ENCODE measurements around the gene CARD10.

CARD10 gene

DNA sequence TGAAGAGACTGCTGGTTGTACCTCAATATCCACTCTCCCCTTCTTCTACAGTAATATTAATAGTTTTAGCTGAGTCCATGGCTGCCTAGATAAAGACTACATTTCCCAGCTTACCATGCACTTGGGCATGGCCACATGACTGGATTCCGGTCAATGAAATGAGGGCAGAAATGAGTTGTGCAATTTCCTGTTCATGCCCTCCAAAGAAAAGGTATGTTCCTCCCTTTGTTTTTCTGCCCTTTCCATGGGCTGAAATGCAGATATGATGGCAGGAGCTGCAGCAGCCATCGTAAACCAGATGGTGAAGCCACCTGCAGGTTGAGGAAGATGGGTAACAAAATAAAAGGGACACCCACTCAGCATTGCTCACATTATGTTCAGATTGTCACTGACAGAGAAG lies 76.7 kb downstream of the CARD10 start:
- Mint-ChIP-seq H3K27me3 (ENCODE audit: low read depth) (peaks cover 52% of the 10 kb centered on the region), H3K4me1 (no peaks in the 10 kb centered on the region), H3K9me3 (peaks cover 16% of the 10 kb centered on the region), H3K4me3 (no peak overlapping the region), H3K27ac (no peak overlapping the region), H3K36me3 (ENCODE audit: low read depth) (no peaks in the 10 kb centered on the region)
- TF ChIP-seq CTCF (IDR thresholded peaks at IDR 0.05; ENCODE audit: unreplicated experiment in 3 of 3), result no peak

- Mint-ChIP-seq H3K27ac (no peak overlapping the region), H3K9me3 (peaks cover 16% of the 10 kb centered on the region), H3K27me3 (ENCODE audit: low read depth) (peaks cover 48% of the 10 kb centered on the region), H3K36me3 (ENCODE audit: low read depth) (no peaks in the 10 kb centered on the region), H3K4me3 (no peak overlapping the region), H3K4me1 (no peaks in the 10 kb centered on the region)
- TF ChIP-seq CTCF (IDR thresholded peaks at IDR 0.05; ENCODE audit: unreplicated experiment in 3 of 3), result no peak
These were observed 77.1 kb downstream of the CARD10 start for GRCh38 chr22:37442135-37442534.

DNA sequence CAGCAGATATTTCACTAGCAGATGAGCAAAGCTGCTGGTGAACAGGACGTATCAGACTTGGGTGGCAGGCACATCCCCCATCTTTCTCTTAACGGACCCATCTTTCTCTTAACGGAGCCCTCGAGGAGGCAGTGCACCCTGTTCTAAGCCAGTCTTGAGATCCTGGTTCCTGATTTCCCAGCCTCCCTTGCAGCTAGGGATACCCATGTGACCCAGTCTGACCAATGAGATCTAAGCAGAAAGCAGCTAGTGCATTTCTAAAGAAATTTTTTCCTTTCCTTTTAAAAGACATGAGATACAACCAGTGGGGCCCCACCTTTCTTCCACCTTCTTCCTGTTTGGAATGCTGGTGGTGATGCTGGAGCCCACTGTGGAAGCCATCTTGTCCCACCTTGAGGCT lies 78.3 kb downstream of the CARD10 start:
- no peaks in the 10 kb centered on the region for H3K4me1 Mint-ChIP-seq
- H3K27me3 Mint-ChIP-seq (ENCODE audit: low read depth), result peaks cover 46% of the 10 kb centered on the region
- TF ChIP-seq CTCF (IDR thresholded peaks at IDR 0.05; ENCODE audit: unreplicated experiment in 3 of 3), result no peak
- no peak overlapping the region for H3K4me3 Mint-ChIP-seq
- H3K9me3 Mint-ChIP-seq, result peaks cover 16% of the 10 kb centered on the region
- no peak overlapping the region for H3K27ac Mint-ChIP-seq
- H3K36me3 Mint-ChIP-seq (ENCODE audit: low read depth), result no peaks in the 10 kb centered on the region
